ENCODE results near the gene LRIT1. TPM values are rescaled to one million over a fixed set of nuclear protein-coding genes. Genes with fewer than 3 reads are reported as not detected.

LRIT1 gene
- total RNA-seq: not detected

GRCh38 chr10:84241185-84241790 is at the start of gene LRIT1:
Gene LRIT1 (minus strand): TSS chr10:84241546. CDS start chr10:84241439, 107 bp downstream.
- ATAC-seq (no peak), DNase-seq (no peak)
- no peaks in the 10 kb centered on the region for H3K4me1 ChIP-seq
- no peak for TF ChIP-seq POLR2A (IDR thresholded peaks at IDR 0.05)
- no peak for TF ChIP-seq CTCF (IDR thresholded peaks at IDR 0.05 in 4 of 5, conservative IDR thresholded peaks at IDR 0.05 in 1 of 5)
- no peaks in the 10 kb centered on the region for H3K36me3 ChIP-seq
- no peak within 1 kb of the TSS for H3K27ac ChIP-seq
- in situ Hi-C loops (cut with MboI; ENCODE audit: low sequenced_read_pairs in 4 of 4): no loop called here
- intact Hi-C loops (cut with DNase I; ENCODE audit: low total_unique reads): no loop called here
- H3K27me3 ChIP-seq: peaks cover 0 to 2% (median 2%) of the 10 kb centered on the region in 3 donors
- H3K9me3 ChIP-seq: no peaks in the 10 kb centered on the region
- no peak within 1 kb of the TSS for H3K4me3 ChIP-seq

- in situ Hi-C loops (cut with MboI; ENCODE audit: low sequenced_read_pairs in 4 of 4): no loop called here
- Histone ChIP-seq H3K27me3 (no peaks in the 10 kb centered on the region), H3K36me3 (no peaks in the 10 kb centered on the region), H3K27ac (no peak overlapping the region), H3K9me3 (no peaks in the 10 kb centered on the region), H3K4me1 (no peaks in the 10 kb centered on the region), H3K4me3 (no peak overlapping the region)
- ATAC-seq (no peak), DNase-seq (no peak)
- intact Hi-C loops (cut with DNase I; ENCODE audit: low total_unique reads): no loop called here
- no peak for TF ChIP-seq POLR2A (IDR thresholded peaks at IDR 0.05)
- TF ChIP-seq CTCF (IDR thresholded peaks at IDR 0.05 in 4 of 5, conservative IDR thresholded peaks at IDR 0.05 in 1 of 5): no peak
Observed at GRCh38 chr10:84290235-84290634, 48.9 kb upstream of the LRIT1 start.

GRCh38 chr10:84289521-84290200 is 48.3 kb upstream of the LRIT1 start:
- H3K4me1 ChIP-seq: no peaks in the 10 kb centered on the region
- in situ Hi-C loops (cut with MboI; ENCODE audit: low sequenced_read_pairs in 4 of 4): no loop called here
- intact Hi-C loops (cut with DNase I; ENCODE audit: low total_unique reads): no loop called here
- no peak overlapping the region for H3K4me3 ChIP-seq
- DNase-seq: no peak
- no peak for ATAC-seq
- no peak for TF ChIP-seq CTCF (IDR thresholded peaks at IDR 0.05 in 4 of 5, conservative IDR thresholded peaks at IDR 0.05 in 1 of 5)
- TF ChIP-seq POLR2A (IDR thresholded peaks at IDR 0.05): no peak
- H3K36me3 ChIP-seq: no peaks in the 10 kb centered on the region
- no peaks in the 10 kb centered on the region for H3K27me3 ChIP-seq
- H3K27ac ChIP-seq: no peak overlapping the region
- no peaks in the 10 kb centered on the region for H3K9me3 ChIP-seq

GRCh38 chr10:84288151-84288550 is 46.8 kb upstream of the LRIT1 start:
- Histone ChIP-seq H3K4me3 (no peak overlapping the region), H3K27me3 (no peaks in the 10 kb centered on the region), H3K4me1 (no peaks in the 10 kb centered on the region), H3K9me3 (no peaks in the 10 kb centered on the region), H3K27ac (no peak overlapping the region), H3K36me3 (no peaks in the 10 kb centered on the region)
- intact Hi-C loops (cut with DNase I; ENCODE audit: low total_unique reads): no loop called here
- in situ Hi-C loops (cut with MboI; ENCODE audit: low sequenced_read_pairs in 4 of 4): no loop called here
- DNase-seq (no peak), ATAC-seq (no peak)
- TF ChIP-seq CTCF (IDR thresholded peaks at IDR 0.05 in 4 of 5, conservative IDR thresholded peaks at IDR 0.05 in 1 of 5) (no peak), POLR2A (IDR thresholded peaks at IDR 0.05) (no peak)
